Right ventricle myocardium inferior (tissue), 1 donor: Measurements from ENCODE around the gene CASP2. TPM values are rescaled to one million over a fixed set of nuclear protein-coding genes. Genes with fewer than 3 reads are reported as not detected.

ENCODE experiments used
- ATAC-seq: fragments of 200-7000 bp; cut with Tn5 transposase; one replicate; pipeline ENCODE4 v1.9.1; 2020; ENCODE audit warnings: mild to moderate bottlenecking, moderate library complexity
- DNase-seq: peaks from one replicate; pipeline ENCODE4 v3.0.0; 2021; ENCODE audit errors: missing footprints
- intact Hi-C: fragments of 100-400 bp; cut with DNase I; formaldehyde crosslinking; loops from one replicate; pipeline ENCODE4 v1.11.0; 2022
- long read RNA-seq: library from polyadenylated mRNA; unstranded; transcript quantifications from one replicate; pipeline ENCODE4 v2.0.0, GENCODE V29; 2021
- total RNA-seq: library from RNA; stranded (reverse); fragmentation: NEBNext Ultra II Directional; extraction: Animal tissue kit (Norgen Biotek cat#: 25700); gene quantifications from one replicate; pipeline ENCODE4 v1.2.1, GENCODE V29; 2021
- donor health status: DM: no; HTN: yes; CAD: no; lungs with severe emphysema.

CASP2 gene
- 11.8 TPM for total RNA-seq
- long read RNA-seq, full-length matches to known transcripts = 2 of 3 reads
- long read RNA-seq, partial matches to known transcripts = 1 of 3 reads
- long read RNA-seq, other reads (novel, unspliced or antisense) = 0 of 3 reads

GRCh38 chr7:143287935-143288826 is at the start of gene CASP2:
CASP2 (plus strand) TSS chr7:143288351; CDS start chr7:143288456, 105 bp downstream.
- intact Hi-C loops = loop anchor here (5.0 kb wide), 1 partner anchor 46 kb away; no protein-coding TSS in a partner anchor

GRCh38 chr7:143239813-143240212 is 48.3 kb upstream of the CASP2 start:
- intact Hi-C loops = loop anchor here (1.0 to 5.0 kb wide), 3 partner anchors 47 to 177 kb away; partner anchors contain the start of gene CASP2
- no peak for DNase-seq
- ATAC-seq = peak; percentile 56

More at GRCh38 chr7:143287935-143288826, at the start of gene CASP2:
- peak; percentile 100 for DNase-seq
- peak; percentile 97 for ATAC-seq

- intact Hi-C loops = loop anchor here (1.0 to 5.0 kb wide), 3 partner anchors 47 to 176 kb away; partner anchors contain the start of gene CASP2
- peak; percentile 63 for DNase-seq
- peak; percentile 91 for ATAC-seq
These were observed 47.6 kb upstream of the CASP2 start for GRCh38 chr7:143240291-143241168.

GRCh38 chr7:143242306-143242705 is 45.8 kb upstream of the CASP2 start:
- ATAC-seq (no peak), DNase-seq (no peak)
- intact Hi-C loops = loop anchor here (5.0 kb wide), 1 partner anchor 45 kb away; the partner anchor contains the start of gene CASP2

GRCh38 chr7:143243111-143243510 is 45.0 kb upstream of the CASP2 start:
- DNase-seq (no peak), ATAC-seq (no peak)
- intact Hi-C loops = loop anchor here (5.0 kb wide), 1 partner anchor 44 kb away; the partner anchor contains the start of gene CASP2

GRCh38 chr7:143243614-143244013 is 44.5 kb upstream of the CASP2 start:
- DNase-seq (no peak), ATAC-seq (no peak)
- intact Hi-C loops = loop anchor here (5.0 kb wide), 1 partner anchor 44 kb away; the partner anchor contains the start of gene CASP2

- no peak for ATAC-seq
These were observed 43.8 kb upstream of the CASP2 start for GRCh38 chr7:143244321-143244720.

GRCh38 chr7:143245123-143245522 is 43.0 kb upstream of the CASP2 start:
- DNase-seq (no peak), ATAC-seq (no peak)
- intact Hi-C loops = no loop called here

More at GRCh38 chr7:143244321-143244720, 43.8 kb upstream of the CASP2 start:
- intact Hi-C loops = loop anchor here (5.0 kb wide), 1 partner anchor 43 kb away; the partner anchor contains the start of gene CASP2
- DNase-seq = no peak

- DNase-seq = no peak
- intact Hi-C loops = no loop called here
- ATAC-seq = no peak
These were observed 40.8 kb upstream of the CASP2 start for GRCh38 chr7:143247372-143247771.

GRCh38 chr7:143248761-143249354 is 39.3 kb upstream of the CASP2 start:
- DNase-seq (no peak), ATAC-seq (no peak)
- intact Hi-C loops = no loop called here

- ATAC-seq = no peak
- no peak for DNase-seq
- intact Hi-C loops = no loop called here
These were observed 38.0 kb upstream of the CASP2 start for GRCh38 chr7:143250199-143250598.

GRCh38 chr7:143250822-143251221 is 37.3 kb upstream of the CASP2 start:
- DNase-seq = no peak
- no peak for ATAC-seq
- intact Hi-C loops = no loop called here

GRCh38 chr7:143252006-143252405 is 36.1 kb upstream of the CASP2 start:
- no peak for DNase-seq
- no peak for ATAC-seq
- intact Hi-C loops = no loop called here

- intact Hi-C loops = no loop called here
- DNase-seq (no peak), ATAC-seq (no peak)
These were observed 32.6 kb upstream of the CASP2 start for GRCh38 chr7:143255564-143255963.

- no peak for ATAC-seq
- no peak for DNase-seq
- intact Hi-C loops = no loop called here
These were observed 31.8 kb upstream of the CASP2 start for GRCh38 chr7:143256325-143256724.

- ATAC-seq (no peak), DNase-seq (no peak)
- intact Hi-C loops = no loop called here
These were observed 31.2 kb upstream of the CASP2 start for GRCh38 chr7:143256932-143257331.

GRCh38 chr7:143257501-143257900 is 30.6 kb upstream of the CASP2 start:
- ATAC-seq (no peak), DNase-seq (no peak)
- intact Hi-C loops = no loop called here

- no peak for DNase-seq
These were observed 29.3 kb upstream of the CASP2 start for GRCh38 chr7:143258831-143259230.

More at GRCh38 chr7:143258831-143259230, 29.3 kb upstream of the CASP2 start:
- intact Hi-C loops = no loop called here
- ATAC-seq = peak; percentile 27
